ENCODE data around the gene CA12.
"Not testable (repeated sequence)": the region's sequence is repeated elsewhere in the genome, so short reads cannot be mapped to it uniquely, and the experiment has no call there.

The CA12 gene

DNA sequence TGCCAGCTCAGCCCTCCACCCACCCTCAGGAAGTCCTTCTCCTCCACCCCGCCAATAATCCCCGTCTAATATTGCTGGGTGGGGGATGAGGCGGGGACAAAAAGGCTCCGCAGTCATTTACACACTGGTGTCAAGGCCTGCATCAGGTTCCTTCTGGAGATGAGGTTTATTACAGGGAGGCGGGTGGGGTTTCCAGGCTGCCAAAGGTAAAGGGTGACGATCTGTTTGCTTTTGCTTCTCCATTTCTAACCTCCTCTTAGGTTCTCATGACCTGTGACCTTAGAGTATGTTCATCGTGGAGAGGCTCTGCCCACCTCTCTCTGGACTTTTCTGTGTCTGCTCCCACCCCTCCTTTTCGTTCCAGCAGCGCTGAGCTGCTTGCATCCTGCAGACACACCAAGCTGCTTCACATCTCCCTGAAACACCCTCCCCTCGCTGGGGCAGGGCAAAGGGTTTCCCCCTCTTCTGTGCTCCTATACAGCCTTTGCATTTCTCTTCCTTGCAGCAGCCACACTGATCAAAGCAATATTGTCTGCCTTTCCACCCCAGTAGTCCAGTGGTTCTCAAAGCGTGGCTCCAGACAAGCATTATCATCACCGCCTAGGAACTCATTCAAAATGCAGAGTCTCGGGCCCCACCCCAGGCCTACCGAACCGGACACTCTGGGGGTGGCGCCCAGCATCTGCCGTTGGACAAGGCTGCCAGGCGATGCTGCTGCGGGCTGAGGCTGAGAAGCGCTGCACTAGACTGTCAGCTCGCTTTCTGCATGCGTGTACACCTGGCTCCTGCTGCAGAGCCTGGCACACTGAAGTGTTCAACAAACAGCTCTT lies 26.6 kb downstream of the CA12 start:
- DNase-seq, result no peak

DNA sequence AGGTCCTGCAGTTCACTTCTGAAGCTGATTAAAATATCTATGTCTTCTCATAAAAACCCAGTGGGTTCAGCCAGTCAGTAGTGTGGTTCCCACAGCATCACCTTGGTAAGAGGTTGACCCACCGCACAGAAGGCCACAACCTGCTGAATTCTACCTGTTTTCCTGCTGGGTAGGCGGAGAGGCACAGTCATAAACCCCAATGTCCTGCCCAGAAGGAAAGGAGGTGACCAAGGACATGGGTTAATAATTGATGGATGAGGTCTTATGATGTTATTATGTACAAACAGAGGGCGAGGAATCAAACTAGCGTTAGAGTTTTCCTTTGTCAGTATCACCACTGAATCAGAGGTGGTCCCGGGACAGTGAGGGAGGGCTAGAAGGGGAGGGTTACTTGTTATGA lies 27.8 kb downstream of the CA12 start:
- DNase-seq, result no peak

DNA sequence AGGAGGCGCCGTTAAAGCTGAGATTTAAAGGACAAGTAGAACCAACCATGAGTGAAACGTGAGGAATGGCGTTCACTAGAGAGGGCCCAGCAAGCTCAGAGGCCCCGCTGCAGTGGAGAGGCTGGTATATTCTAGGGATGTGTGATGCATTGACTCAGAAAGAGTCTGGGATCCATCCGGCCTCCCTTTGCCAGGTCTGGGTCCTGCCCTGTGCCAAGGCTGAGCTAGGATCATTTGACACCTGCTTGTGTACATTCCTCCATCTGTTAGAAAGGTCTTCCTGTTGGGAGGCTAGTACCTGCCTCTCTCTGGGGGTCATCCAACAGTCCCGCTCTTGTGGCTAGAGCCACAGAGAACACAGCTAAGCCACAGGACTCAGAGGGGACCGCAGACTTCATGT lies 28.4 kb downstream of the CA12 start:
- DNase-seq, result no peak

DNA sequence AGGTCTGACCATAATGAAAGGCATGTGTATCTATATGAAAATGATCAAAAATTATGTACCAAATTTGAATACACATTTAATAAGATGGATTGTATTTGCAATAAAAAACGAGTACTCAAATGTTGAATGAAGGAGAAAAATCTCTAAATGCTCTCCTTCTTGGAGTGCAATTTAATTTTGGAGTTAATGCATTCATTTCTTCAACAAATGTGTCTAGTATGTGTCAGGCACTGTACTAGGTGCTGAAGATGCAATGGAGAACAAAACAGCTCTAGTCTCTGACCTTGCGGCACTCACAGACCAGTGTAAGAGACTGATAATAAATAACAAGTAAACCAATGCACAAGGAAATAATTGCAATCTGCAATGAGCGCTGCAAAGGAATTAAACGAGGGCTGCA lies 28.8 kb downstream of the CA12 start:
- no peak for DNase-seq

DNA sequence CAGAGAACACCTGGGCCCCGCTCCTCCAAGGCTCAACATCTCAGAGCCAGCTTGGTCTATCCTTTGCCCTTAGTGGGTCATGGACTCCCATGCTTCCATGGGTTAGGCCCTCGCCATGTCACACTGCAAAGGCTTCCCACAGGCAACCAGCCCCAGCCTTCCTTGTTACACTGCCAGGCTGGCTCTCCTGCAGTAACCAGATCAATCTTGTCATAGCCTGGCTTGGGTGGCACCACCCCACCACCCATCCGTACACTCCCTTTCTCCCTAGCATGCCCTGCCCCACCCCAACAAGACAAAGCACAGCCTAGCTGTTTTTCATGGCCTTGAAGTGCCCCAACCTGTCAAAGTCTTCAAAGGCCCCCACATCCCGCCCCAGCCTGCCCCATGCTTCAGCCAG lies 30.5 kb downstream of the CA12 start:
- DNase-seq, result no peak

DNA sequence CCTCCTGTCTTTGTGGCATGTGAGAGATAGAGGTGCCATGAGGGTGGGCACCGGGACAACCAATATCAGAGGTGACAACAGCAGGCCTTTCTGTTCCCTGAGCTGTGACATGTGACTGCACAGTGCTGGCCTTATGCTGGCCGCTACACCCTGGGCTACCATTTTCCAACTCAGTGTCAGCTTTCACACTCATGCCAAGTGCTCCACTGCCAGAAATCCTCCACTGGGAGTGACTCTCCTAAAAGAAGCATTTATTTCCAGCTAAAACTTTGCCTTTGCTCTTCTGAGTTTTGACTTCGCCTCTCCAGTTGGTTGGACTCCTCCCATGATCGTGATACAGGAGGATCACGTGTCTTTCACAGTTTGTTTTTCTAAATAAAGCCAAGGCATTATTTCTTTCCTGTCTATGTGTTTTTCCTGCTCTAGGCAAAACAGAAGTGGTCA lies 31.4 kb downstream of the CA12 start:
- DNase-seq, result no peak

DNA sequence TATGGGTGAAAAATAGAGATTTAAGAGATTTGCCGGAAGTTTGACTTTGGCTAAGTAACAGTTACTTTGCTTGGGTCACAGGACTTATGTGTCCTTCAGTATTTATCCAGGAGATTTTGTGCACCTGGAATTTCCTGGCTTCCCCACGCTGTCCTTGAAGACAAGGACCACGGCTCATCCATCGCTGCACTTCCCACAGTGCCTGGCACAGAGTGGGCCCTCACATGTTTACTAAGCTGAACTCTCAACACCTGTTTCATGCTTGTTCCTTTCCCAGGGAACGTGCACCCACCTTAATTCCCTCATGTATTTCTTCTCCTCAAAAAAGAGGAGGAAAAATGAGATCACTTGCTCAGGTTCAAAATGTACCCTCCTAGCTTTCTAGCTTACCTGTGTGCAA lies 32.0 kb downstream of the CA12 start:
- no peak for DNase-seq

DNA sequence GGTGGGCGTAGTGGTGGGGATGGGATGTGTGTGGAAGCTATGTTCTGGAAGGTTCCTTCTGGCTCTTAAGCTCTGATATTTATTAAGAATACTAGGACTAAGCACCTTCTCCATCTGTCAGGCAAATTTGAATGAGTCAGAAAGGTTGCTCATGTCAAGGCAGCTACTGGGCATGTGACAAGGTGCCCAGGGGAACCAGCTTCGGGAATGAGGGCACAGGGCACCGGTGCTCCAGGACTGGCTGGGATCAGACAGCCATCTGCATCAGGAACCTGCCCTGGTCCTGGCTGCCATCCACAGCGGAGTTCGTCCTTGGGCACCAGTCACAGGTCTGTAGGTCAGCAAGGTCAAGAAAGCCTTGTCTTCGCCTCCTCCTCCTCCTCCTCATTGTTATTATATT lies 32.5 kb downstream of the CA12 start:
- DNase-seq, result no peak

DNA sequence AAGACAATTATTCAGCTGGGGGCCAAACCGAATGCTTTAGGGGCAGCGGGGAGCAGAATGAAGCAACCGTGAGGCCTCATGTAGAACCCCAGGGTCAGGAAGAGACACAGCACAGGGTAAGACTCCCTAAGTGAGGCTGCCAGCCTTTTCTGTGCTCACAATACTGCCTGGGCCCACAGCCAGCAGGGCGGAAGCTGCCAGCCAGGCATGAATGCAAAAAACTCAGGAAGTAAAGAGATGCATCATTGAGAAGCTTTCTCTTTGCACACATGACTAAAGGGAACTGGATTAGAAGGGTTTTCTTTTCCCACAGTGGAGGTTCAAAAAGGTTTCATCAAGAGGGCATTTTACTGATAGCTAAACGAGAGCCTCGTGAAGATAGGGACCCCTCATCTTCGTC lies 33.3 kb downstream of the CA12 start:
- DNase-seq, result no peak

DNA sequence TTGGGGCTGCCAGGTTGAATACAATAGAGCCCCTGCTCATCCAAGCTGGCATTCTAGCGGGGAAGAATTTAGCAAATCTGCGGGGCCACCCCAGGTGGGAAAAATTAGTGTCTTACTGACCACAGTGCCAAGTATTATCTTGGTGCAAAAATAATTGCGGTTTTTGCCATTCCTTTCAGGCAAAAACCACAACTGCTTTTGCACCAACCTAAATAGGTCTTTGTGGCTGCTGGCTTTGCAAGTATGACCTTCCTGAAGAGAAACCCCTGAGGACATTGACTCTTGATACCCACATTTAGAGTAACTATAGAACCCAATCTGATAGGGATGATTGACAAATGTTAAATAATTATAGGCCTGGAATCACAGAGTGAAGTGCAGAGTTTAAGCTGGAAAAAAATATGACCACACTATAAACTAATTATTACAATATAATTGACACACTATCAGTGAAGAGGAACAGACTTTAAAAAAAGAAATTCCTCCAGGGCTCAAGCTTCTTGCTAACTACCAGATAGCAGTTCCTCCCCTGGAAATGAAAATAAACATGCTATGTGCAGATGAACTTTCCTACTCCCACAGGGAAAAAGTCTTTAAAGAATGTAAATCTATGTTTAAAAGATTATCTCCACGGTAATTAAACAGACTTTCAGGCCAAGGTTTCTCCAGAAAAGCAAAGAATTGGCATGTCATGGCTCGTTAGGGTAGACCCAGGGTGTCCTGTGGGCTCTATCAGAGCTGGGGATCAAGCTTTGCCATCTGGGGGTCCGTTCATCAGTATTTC lies 34.4 kb downstream of the CA12 start:
- no peak for DNase-seq

DNA sequence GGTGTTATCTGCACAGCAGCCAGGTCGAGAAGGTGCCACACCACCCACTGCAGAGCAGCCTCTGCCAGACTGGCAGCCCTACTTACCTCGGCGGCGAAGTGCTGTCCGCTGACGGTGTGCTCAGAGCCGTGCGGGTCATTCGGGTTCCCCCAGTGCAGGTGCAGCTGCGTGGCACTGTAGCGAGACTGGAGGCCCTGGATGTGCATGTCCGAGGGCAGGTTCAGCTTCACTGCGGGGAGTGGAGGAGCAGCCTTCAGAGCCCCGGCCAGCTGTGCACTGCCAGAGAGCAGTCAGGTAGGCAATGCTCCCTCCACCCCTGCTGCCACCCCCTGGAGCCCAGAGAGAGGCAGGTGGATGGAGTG lies 36.3 kb downstream of the CA12 start:
- DNase-seq, result no peak

DNA sequence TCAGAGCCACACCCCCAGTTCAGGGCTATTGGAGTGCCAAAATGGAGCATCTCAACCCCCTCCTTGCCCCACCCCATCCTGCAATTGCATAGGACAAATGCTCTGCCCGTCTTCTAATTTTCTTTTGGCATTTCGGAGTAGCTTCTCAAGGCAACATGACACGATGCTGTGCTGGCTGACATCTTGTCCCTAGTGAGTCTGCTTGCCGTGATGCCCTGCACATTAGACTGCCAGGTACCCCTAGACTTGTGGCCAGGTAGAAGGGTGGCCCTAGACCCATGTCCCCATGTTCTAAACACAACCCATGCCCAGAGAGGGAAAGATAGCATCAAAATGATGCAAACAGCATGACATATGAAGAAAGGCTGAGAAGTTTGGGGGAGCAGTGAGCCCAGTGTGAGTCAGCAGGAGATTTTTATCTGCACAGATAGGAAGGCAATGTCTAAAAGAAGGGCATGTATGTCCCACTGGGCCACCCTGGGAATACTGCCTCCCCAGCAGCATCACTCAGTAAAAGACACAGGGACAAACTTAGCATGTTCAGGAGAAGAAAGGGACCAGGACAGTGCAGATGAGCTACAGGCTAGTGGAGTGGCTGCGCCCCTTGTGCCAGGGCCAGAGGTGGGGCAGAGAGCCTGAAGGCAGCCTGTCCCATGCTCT lies 36.8 kb downstream of the CA12 start:
- no peak for DNase-seq

DNA sequence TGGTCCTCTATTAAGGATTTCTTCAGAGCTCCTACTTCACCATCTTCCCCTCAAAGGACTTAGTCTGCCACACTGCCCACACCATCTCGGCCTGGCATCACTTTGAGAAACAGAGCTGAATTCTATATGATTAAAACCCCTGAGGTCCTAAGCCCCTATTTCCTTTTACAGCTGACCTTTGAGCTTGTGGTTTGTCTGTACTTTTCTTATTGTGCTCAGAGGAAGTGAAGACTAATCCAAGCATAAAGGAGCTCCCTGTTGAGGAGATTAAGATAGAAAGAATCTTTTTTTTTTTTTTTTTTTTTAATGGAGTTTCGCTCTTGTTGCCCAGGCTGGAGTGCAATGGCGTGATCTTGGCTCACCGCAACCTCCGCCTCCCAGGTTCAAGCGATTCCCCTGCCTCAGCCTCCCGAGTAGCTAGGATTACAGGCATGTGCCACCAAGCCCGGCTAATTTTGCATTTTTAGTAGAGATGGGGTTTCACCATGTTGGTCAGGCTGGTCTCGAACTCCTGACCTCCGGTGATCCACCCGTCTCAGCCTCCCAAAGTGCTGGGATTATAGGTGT lies 38.6 kb downstream of the CA12 start:
- DNase-seq, result not testable (repeated sequence)

DNA sequence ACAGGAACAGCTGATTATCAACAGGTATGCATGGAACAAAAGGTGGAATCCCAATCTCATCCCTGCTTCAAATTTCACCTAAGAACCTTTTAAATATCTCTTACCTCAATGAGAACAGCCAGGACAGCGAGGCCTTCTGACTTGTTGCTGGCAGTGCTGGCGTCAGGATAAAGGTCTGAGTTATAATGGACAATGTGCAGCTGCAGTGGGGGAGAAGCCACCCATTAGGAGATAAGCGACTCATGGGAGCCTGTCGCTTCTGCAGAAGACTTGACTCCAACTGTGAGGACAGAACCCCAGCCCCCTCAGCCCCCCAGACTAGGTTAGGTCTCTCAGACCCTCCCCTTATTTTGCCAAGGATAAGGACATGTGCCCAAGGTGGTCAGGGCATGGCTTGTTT lies 39.7 kb downstream of the CA12 start:
- DNase-seq, result no peak

DNA sequence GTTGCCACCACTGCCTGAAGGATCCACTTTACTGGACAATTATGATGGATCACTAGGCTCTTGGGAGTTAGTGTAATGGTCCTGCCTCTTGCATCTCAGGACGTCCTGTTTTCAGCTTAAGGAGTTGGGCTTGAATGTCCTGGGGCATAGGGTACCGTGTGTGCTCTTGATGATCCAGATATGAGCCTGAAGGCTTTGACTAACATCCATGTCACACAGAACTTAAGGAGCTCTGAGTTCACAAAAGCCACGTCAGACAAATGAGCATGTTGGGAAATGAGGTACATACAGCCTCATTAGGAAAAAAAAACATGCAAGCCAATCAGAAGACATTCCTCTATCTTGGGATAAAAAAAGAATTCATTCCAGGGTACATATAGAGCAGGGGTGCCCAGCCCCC lies 40.8 kb downstream of the CA12 start:
- DNase-seq, result no peak

DNA sequence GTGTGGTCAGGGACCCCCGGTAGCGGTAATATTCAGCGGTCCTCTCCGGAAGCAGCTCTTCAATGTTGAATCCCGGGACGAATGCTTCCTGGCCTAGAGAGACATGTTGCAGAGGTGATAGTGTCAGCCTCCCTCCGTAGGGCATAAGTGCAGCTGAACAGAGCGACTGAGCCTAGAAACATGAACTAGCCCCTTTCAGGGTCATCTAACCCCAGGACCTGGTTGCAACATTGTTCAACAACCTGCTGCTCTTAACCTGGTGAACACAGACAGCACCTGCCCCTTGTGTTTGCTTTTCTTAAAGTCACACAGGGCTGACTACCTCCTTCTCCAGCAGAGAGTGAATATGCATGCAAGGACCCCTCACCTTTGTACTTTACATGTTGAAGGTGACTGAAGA lies 41.3 kb downstream of the CA12 start:
- DNase-seq, result no peak

DNA sequence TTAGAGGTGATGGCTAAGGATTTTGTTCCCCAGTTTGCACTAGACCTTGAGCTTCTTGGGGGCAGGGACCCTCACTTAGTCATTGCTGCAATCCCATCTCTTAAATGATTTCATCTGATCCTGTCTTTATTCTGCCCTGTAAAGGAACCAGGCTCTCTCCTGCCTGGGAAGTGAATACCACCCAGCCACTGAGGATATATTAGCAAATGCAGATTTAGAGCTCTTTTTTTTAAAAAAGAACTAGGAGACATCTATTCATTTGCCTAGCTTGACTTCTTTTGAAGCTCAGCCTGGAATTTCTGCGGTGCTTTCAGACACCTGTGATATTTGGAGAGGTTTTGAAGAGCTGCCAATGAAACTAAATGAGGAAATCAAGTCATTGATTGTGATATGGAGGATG lies 41.8 kb downstream of the CA12 start:
- no peak for DNase-seq

DNA sequence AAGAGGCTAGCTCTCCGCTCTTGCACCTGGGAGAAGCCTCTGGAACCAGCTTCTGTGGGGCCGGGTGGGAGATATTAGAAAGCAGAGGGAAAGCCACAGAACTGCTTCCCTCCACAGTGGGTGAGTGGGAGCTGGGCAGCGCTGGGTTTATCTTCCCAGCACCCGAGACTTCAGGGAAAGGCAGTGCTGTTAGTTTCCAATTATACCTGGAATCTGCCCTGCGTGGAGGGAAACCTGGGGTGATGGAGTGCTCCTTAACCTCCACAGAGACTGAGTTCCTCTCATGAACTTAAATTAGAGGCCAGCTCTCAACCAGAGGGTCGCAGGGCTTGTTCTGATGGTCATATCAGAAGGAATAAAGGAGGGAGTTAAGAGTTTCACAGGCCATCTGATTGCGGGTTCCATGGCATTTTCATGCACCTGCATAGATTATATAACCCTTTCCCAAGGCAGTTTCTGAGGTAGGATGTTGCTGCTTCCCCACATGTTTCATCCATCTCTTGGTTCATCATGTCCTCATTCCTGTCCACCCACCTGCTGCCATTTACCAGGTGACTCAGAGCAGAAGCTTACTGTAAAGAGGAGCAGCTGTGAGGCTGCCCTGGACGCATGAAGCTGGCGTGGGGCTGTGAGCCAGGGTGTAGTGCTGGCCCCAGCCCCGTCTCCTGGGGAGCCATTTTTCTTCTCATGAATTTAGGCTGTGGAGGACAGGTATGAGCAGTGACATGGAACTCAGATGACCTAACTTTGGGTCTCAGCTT lies 42.5 kb downstream of the CA12 start:
- DNase-seq, result no peak

DNA sequence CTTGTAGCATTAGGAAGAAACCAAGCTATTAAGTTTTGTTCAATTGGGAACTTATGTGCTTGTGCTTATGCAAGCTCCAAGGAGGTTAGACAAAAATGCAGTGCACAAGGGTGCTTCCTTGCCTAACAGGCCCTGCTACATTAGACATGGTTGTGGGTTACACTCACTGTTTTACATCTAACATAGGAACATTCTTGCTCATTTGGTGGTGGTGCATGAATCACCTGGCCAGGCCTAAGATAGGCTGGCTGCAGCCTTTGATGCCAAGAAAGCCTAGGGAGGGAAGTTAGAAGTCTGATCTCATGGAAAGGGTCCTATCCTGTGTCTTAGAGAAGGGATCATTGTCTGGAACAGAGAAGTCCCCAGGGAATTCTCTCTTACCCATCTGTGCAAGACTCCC lies 43.5 kb downstream of the CA12 start:
- DNase-seq, result no peak

DNA sequence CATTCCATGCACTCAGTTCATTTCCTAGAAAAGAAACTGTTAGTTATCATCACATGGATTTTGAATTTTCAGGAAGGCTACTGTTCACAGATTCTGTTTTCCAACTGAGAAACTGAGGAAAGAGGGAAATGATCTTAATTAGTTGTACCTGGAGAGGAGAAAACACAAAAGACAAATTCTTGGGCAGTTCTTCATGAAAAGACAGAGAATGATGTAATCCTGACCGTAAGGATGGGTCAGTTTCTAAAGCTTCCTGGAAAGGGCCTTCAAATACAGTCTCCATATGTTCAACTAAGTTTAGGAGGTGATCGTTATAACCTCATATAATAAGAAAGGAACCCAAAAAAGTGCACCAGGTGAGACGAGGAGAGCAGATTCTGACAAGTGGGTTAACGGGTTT lies 44.6 kb downstream of the CA12 start:
- DNase-seq, result no peak

DNA sequence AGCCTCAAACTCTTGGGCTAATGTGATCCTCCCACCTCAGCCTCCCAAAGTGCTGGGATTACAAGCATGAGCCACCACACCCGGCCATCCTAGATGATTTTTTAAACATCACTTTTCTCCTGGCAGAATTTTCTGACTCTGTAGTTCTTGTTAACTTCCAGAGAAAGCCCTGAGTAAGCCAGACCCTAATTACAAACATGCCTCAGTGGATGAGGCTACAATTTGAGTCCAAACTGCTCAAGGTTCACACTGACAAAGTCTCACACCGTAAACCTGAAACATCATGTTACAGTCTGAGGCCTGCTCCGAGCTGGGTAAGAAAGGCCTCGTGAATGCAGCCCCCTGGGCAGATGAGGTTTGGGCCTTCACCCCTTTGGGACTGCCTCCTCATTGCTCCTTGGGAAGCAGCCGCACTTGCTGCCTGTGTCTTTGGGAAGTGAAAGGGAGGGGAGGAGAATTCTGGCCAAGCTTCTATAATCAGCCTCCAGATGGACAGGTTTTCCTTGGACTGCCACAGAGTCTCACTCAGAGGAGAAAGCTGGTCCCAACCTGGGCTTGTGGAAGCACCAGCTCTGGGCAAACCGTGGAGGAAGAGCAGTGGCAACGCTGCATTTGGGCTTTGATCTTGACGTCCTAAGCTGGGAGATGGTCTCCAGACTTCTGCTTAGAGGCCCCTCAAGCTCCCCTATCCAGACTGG lies 46.0 kb downstream of the CA12 start:
- no peak for DNase-seq

DNA sequence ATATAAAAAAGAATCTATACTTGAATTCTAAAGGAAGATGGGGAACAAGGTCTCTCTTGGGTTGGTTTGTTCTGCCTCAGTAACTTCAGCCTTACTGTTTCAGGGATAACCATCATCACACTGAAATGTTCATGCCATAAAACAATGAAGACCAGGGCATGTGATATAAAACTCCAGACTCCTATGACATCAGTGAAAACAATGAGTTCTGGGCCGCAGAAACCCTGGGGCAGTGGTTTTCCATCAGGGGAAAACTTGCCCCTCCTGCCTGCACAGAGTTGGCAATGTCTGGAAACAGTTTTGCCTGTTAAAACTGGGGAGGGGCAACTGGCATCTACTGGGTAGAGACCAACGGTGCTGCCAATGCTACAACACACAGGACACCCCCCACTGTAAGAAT lies 46.8 kb downstream of the CA12 start:
- DNase-seq, result no peak
